ENCODE results near the gene ABHD5. TPM values are rescaled to one million over a fixed set of nuclear protein-coding genes. Genes with fewer than 3 reads are reported as not detected.

The ABHD5 gene
- total and polyA plus RNA-seq, 8 donors = 8.4 to 14.1 (median 11.3) TPM

DNA sequence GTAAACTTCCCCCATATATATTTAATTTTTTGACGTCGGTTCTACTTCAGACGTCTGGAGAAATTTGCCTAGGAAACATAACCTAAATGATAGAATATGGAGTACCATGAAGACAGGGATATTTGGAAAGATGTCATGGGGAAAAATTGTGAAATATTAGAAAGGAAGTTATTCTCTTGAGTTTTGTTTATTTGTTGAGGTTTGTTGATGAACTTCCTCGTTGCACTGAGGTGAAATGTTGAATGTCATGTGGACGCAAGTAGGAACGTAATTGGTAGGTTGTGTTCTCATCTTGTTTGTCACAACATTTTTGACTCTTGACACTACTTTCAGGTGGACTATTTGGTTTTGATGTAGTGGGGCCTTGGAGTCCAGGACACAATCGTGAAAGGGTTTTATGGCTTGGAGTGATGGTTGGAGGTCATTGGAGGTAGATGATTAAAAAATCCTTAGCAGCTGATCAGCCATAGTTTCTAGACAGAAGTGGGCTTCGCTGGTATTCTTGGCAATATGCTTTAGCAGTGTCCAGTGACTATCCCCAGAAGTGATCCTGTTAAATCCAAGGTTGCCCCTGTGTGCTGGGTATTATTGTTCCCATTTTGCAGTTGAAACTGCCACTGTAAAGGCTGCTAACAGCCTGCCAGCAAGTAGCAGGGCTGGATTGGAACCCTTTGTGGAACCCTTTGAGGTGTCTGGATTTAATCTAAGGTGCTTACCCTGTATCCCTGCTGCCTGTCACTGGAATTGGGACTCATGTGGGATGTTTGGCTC is 1.5 kb downstream of the ABHD5 start:
- intact Hi-C loops (cut with DNase I) = no loop called here
- H3K27me3 ChIP-seq = no peaks in the 10 kb centered on the region
- H3K4me3 ChIP-seq = peak overlapping the region in 3 of 4 donors; percentile 84 to 90 (median 87)
- ATAC-seq (no peak), FAIRE-seq (no peak), DNase-seq (no peak)
- no peaks in the 10 kb centered on the region for H3K9me3 ChIP-seq
- H3K4me1 ChIP-seq = peaks cover 6 to 35% (median 20%) of the 10 kb centered on the region in 3 donors
- WGBS, 2 donors = 44 to 51% methylated on average over 8 of the region's 8 CpGs
- H3K36me3 ChIP-seq = no peaks in the 10 kb centered on the region
- H3K27ac ChIP-seq = peak overlapping the region in 2 of 4 donors; percentile 91 to 98
- TF ChIP-seq CTCF (IDR thresholded peaks at IDR 0.05) = no peak

DNA sequence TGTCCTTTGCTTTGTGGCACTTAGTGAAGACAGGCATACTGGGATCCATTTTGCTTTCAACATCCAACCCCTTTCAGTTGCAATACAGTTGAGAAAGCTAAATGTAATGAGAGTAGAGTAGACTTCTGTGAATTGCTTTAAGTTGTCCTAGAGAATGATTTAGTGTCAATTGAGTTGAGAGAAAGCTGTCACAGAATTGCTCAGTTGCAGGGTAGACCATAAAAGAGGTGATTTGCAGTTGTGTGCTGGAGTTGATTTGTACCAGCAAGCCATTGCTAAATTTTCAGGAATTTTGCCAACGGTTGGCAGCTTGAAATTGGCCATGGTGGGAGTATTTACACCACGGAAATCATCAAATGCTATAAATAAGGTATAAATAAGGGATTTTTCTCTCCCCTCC is 2.2 kb downstream of the ABHD5 start:
- Histone ChIP-seq H3K27ac (peak overlapping the region in 1 of 4 donors; percentile 14), H3K4me1 (peaks cover 6 to 42% (median 24%) of the 10 kb centered on the region in 3 donors), H3K27me3 (no peaks in the 10 kb centered on the region), H3K4me3 (no peak overlapping the region), H3K9me3 (no peaks in the 10 kb centered on the region), H3K36me3 (no peaks in the 10 kb centered on the region)
- FAIRE-seq (no peak), DNase-seq (no peak), ATAC-seq (no peak)
- no peak for TF ChIP-seq CTCF (IDR thresholded peaks at IDR 0.05)
- WGBS, 2 donors = 31 to 33% methylated on average over 2 of the region's 2 CpGs
- intact Hi-C loops (cut with DNase I) = no loop called here

- DNase-seq (no peak), FAIRE-seq (no peak), ATAC-seq (no peak)
- Histone ChIP-seq H3K27ac (no peak overlapping the region), H3K9me3 (no peaks in the 10 kb centered on the region), H3K27me3 (no peaks in the 10 kb centered on the region), H3K4me1 (peaks cover 6 to 45% (median 24%) of the 10 kb centered on the region in 3 donors), H3K4me3 (no peak overlapping the region), H3K36me3 (no peaks in the 10 kb centered on the region)
- TF ChIP-seq CTCF (IDR thresholded peaks at IDR 0.05) = no peak
- WGBS, 2 donors = 47 to 61% methylated on average over 1 of the region's 1 CpG
- intact Hi-C loops (cut with DNase I) = no loop called here
Observed at GRCh38 chr3:43693594-43693993, 2.9 kb downstream of the ABHD5 start.

GRCh38 chr3:43695443-43695842 is 4.7 kb downstream of the ABHD5 start:
- no peak for TF ChIP-seq CTCF (IDR thresholded peaks at IDR 0.05)
- Histone ChIP-seq H3K9me3 (no peaks in the 10 kb centered on the region), H3K27ac (peak overlapping the region in 2 of 4 donors; percentile 4 to 57), H3K4me3 (no peak overlapping the region), H3K36me3 (no peaks in the 10 kb centered on the region), H3K27me3 (no peaks in the 10 kb centered on the region), H3K4me1 (peaks cover 6 to 45% (median 24%) of the 10 kb centered on the region in 3 donors)
- ATAC-seq (peak in 1 of 4 donors; percentile 2), FAIRE-seq (no peak), DNase-seq (no peak)
- intact Hi-C loops (cut with DNase I) = no loop called here
- 27 to 43% methylated on average over 2 of the region's 2 CpGs for whole genome bisulfite sequencing, 2 donors

DNA sequence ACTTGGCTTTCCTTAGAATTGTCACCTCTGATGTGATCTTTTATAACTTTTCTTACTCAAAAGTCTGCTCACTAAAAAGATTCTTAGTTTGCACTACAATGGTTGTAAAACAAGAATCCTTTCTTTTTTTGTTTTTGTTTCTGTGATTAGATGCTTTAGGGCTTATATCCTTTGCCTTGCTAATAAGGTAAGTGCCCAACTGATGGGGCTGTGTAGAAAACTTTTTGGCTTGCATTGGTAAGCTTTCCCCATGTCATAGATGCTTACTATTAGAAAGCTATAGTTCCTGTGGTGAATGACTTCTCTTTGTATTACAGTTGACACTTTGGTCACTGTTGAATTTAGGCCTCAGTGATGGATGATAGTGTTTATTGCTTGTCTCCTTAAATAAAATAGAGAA is 5.1 kb downstream of the ABHD5 start:
- intact Hi-C loops (cut with DNase I) = no loop called here
- FAIRE-seq (no peak), DNase-seq (no peak), ATAC-seq (no peak)
- peaks cover 6 to 45% (median 24%) of the 10 kb centered on the region in 3 donors for H3K4me1 ChIP-seq
- H3K27me3 ChIP-seq = no peaks in the 10 kb centered on the region
- TF ChIP-seq CTCF (IDR thresholded peaks at IDR 0.05) = no peak
- H3K9me3 ChIP-seq = no peaks in the 10 kb centered on the region
- H3K36me3 ChIP-seq = no peaks in the 10 kb centered on the region
- H3K4me3 ChIP-seq = no peak overlapping the region
- peak overlapping the region in 2 of 4 donors; percentile 4 to 57 for H3K27ac ChIP-seq

Measured in pancreas (tissue), 10 donors.